Brain microvascular endothelial cell (primary cell): Measurements from ENCODE around the gene NFATC1.

Experiments
- DNase-seq: peaks from one replicate; pipeline ENCODE4 v3.0.0-alpha.2; 2020
- H3K27ac ChIP-seq: fragments of 250-450 bp; sonication (Bioruptor Pico); 2 replicates; pipeline ENCODE4 v1.5.1; 2020; ENCODE audit warnings: mild to moderate bottlenecking, moderate library complexity
- H3K27me3 ChIP-seq: fragments of 250-450 bp; sonication (Bioruptor Pico); replicated peaks from 2 replicates; pipeline ENCODE4 v1.5.1; 2020; ENCODE audit warnings: mild to moderate bottlenecking
- H3K36me3 ChIP-seq: fragments of 250-450 bp; sonication (Bioruptor Pico); replicated peaks from 2 replicates; pipeline ENCODE4 v1.5.1; 2020; ENCODE audit warnings: mild to moderate bottlenecking
- H3K4me3 ChIP-seq: 2 replicates; pipeline ENCODE4 v1.5.1; 2011; ENCODE audit warnings: low read depth, mild to moderate bottlenecking, control low read depth, low read length, moderate library complexity
- CTCF ChIP-seq: IDR thresholded peaks from 2 replicates; pipeline ENCODE4 v1.5.1; 2011; ENCODE audit warnings: low read depth, mild to moderate bottlenecking, moderate library complexity, low read length, control low read depth, inconsistent platforms; ENCODE audit errors: missing control alignments
- in situ Hi-C: cut with HindIII; loops from 2 replicates; pipeline ENCODE4 v1.10.0; 2017; ENCODE audit warnings: low sequenced_read_pairs, low pct_ligation_motif_present

Gene NFATC1

GRCh38 chr18:79547413-79548076 lies 151.8 kb downstream of the NFATC1 start:
- in situ Hi-C loops, result no loop called here
- no peak overlapping the region for H3K4me3 ChIP-seq
- no peak for TF ChIP-seq CTCF
- peaks cover 10% of the 10 kb centered on the region for H3K27me3 ChIP-seq
- no peak for DNase-seq
- no peak overlapping the region for H3K27ac ChIP-seq
- no peaks in the 10 kb centered on the region for H3K36me3 ChIP-seq

- H3K36me3 ChIP-seq, result no peaks in the 10 kb centered on the region
- TF ChIP-seq CTCF, result no peak
- in situ Hi-C loops, result no loop called here
- no peak overlapping the region for H3K27ac ChIP-seq
- H3K4me3 ChIP-seq, result no peak overlapping the region
- peaks cover 10% of the 10 kb centered on the region for H3K27me3 ChIP-seq
- no peak for DNase-seq
These were observed 152.3 kb downstream of the NFATC1 start for GRCh38 chr18:79548077-79548450.

GRCh38 chr18:79548621-79548985 lies 152.9 kb downstream of the NFATC1 start:
- no peak overlapping the region for H3K4me3 ChIP-seq
- no peak for DNase-seq
- no peak overlapping the region for H3K27ac ChIP-seq
- peaks cover 10% of the 10 kb centered on the region for H3K27me3 ChIP-seq
- no peaks in the 10 kb centered on the region for H3K36me3 ChIP-seq
- in situ Hi-C loops, result no loop called here
- no peak for TF ChIP-seq CTCF

GRCh38 chr18:79548986-79549637 lies 153.4 kb downstream of the NFATC1 start:
- Histone ChIP-seq H3K4me3 (no peak overlapping the region), H3K27me3 (peaks cover 10% of the 10 kb centered on the region), H3K27ac (no peak overlapping the region), H3K36me3 (no peaks in the 10 kb centered on the region)
- in situ Hi-C loops, result no loop called here
- DNase-seq, result no peak
- no peak for TF ChIP-seq CTCF

GRCh38 chr18:79549638-79550000 lies 153.9 kb downstream of the NFATC1 start:
- Histone ChIP-seq H3K4me3 (no peak overlapping the region), H3K27me3 (peaks cover 10% of the 10 kb centered on the region), H3K27ac (no peak overlapping the region), H3K36me3 (no peaks in the 10 kb centered on the region)
- in situ Hi-C loops, result no loop called here
- DNase-seq, result no peak
- TF ChIP-seq CTCF, result no peak
